GM12892 (cell line): ENCODE results near the gene SRR.

Experiments
- POLR2A ChIP-seq: IDR thresholded peaks from 2 replicates; pipeline ENCODE4 v1.6.1; 2011; ENCODE audit warnings: low read depth, low read length, control low read depth
- TAF1 ChIP-seq: IDR thresholded peaks from 2 replicates; pipeline ENCODE4 v1.6.1; 2011; ENCODE audit warnings: low read depth, mild to moderate bottlenecking, control low read depth, low read length, borderline replicate concordance

GRCh38 chr17:2289878-2290478, 13.8 kb upstream of the SRR start:
- TF ChIP-seq TAF1 = no peak
- TF ChIP-seq POLR2A = no peak
